Measurements from ENCODE around the gene CAPZA2.

GRCh38 chr7:116837586-116837985, 24.8 kb upstream of the CAPZA2 start:
- TF ChIP-seq CTCF (IDR thresholded peaks at IDR 0.05) (no peak), ZNF317 (CRISPR knock-in tag; IDR thresholded peaks at IDR 0.05; ENCODE audit: borderline replicate concordance, low read depth) (no peak), E2F4 (CRISPR knock-in tag; IDR thresholded peaks at IDR 0.05; ENCODE audit: borderline replicate concordance, low read depth) (no peak), ZNF121 (CRISPR knock-in tag; IDR thresholded peaks at IDR 0.05) (no peak), SP1 (CRISPR knock-in tag; conservative IDR thresholded peaks at IDR 0.05) (no peak)

Data from WTC11 (cell line).